RWPE2 (cell line): ENCODE measurements around the gene PALMD.

Source experiments
- ATAC-seq: fragments of 200-7000 bp; cut with Tn5 transposase; 3 replicates; pipeline ENCODE4 v1.9.1; 2021; ENCODE audit warnings: low read depth
- DNase-seq: peaks from one replicate; pipeline ENCODE4 v3.0.0-alpha.2; 2020; ENCODE audit warnings: low spot score
- H3K27ac ChIP-seq: fragments of 450-650 bp; 2 replicates; pipeline ENCODE4 v1.5.1; 2017; ENCODE audit warnings: mild to moderate bottlenecking; ENCODE audit not compliant: poor library complexity, severe bottlenecking
- H3K27me3 ChIP-seq: fragments of 250-450 bp; sonication (Bioruptor Pico); 2 replicates; pipeline ENCODE4 v1.5.1; 2021; ENCODE audit warnings: mild to moderate bottlenecking, moderate library complexity; ENCODE audit not compliant: insufficient read depth, poor library complexity, severe bottlenecking
- H3K36me3 ChIP-seq: fragments of 250-450 bp; sonication (Bioruptor Pico); 2 replicates; pipeline ENCODE4 v1.5.1; 2020; ENCODE audit warnings: low read depth, mild to moderate bottlenecking, moderate library complexity
- H3K4me1 ChIP-seq: fragments of 250-450 bp; sonication (Bioruptor Pico); 2 replicates; pipeline ENCODE4 v1.5.1; 2021; ENCODE audit warnings: mild to moderate bottlenecking, moderate library complexity; ENCODE audit not compliant: insufficient read depth, poor library complexity, severe bottlenecking
- H3K4me3 ChIP-seq: fragments of 250-450 bp; sonication (Bioruptor Pico); 2 replicates; pipeline ENCODE4 v1.5.1; 2021; ENCODE audit warnings: mild to moderate bottlenecking, moderate library complexity; ENCODE audit not compliant: severe bottlenecking
- H3K9me3 ChIP-seq: fragments of 250-450 bp; sonication (Bioruptor Pico); 2 replicates; pipeline ENCODE4 v1.5.1; 2021; ENCODE audit warnings: mild to moderate bottlenecking, moderate library complexity; ENCODE audit not compliant: severe bottlenecking
- TF ChIP-seq, protein P1 (sequence below): fragments of 450-650 bp; IDR thresholded peaks from one replicate; pipeline ENCODE4 v1.5.1; 2017; ENCODE audit warnings: mild to moderate bottlenecking, moderate library complexity; ENCODE audit not compliant: poor library complexity, severe bottlenecking

The PALMD gene

DNA sequence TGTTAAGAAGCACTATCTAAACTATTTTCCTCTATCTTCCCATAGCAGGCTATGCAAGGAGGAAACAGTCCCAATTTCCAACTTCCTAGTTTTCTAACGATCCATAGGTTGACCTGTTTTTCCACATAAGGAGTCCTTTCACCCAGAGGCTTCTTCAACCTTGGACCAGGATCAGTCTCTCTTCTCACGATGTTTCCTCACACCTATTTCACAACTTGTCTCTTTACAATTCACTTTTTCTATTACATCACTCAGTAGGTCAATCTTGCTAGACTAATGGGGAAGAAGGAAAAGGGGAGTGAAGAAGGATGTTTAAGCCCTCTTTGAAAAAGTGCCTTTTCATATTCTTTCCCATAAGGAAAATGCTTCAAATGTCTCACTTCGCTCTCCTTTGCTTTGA, 15.9 kb downstream of the PALMD start:
- Histone ChIP-seq H3K36me3 (no peaks in the 10 kb centered on the region), H3K27me3 (no peaks in the 10 kb centered on the region), H3K4me1 (peaks cover 39% of the 10 kb centered on the region), H3K4me3 (no peak overlapping the region), H3K27ac (peak overlapping the region; percentile 14), H3K9me3 (no peaks in the 10 kb centered on the region)
- no peak for ATAC-seq
- DNase-seq, result no peak
- TF ChIP-seq, protein P1, sequence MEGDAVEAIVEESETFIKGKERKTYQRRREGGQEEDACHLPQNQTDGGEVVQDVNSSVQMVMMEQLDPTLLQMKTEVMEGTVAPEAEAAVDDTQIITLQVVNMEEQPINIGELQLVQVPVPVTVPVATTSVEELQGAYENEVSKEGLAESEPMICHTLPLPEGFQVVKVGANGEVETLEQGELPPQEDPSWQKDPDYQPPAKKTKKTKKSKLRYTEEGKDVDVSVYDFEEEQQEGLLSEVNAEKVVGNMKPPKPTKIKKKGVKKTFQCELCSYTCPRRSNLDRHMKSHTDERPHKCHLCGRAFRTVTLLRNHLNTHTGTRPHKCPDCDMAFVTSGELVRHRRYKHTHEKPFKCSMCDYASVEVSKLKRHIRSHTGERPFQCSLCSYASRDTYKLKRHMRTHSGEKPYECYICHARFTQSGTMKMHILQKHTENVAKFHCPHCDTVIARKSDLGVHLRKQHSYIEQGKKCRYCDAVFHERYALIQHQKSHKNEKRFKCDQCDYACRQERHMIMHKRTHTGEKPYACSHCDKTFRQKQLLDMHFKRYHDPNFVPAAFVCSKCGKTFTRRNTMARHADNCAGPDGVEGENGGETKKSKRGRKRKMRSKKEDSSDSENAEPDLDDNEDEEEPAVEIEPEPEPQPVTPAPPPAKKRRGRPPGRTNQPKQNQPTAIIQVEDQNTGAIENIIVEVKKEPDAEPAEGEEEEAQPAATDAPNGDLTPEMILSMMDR, result no peak

DNA sequence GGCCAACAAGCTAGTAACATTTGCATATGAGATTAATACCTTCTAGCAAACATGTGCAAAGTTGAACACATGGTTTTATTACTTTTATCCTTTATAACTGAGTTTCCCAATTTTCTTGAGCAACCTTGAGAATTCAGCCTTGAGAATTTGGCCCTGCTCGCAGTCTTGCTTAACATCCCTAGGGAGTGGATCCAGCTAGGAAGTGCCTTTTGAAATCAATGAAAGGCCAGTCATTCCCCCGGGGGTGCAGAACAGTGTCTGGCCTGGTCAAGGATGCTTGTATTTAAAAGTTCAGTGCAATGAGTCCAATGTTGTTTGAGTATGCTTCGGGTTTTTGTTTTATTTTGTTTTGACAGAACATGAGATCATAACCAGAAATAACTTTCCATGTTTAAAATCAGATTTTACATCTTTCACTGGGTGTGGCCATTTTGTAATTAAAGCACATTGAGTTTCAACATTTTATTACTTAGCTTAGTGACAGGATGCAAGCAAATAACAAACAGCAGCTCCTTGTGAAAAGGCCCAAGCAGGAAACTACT, 16.7 kb downstream of the PALMD start:
- TF ChIP-seq, protein P1, result no peak
- Histone ChIP-seq H3K27ac (peak overlapping the region; percentile 14), H3K36me3 (no peaks in the 10 kb centered on the region), H3K9me3 (no peaks in the 10 kb centered on the region), H3K4me3 (no peak overlapping the region), H3K27me3 (no peaks in the 10 kb centered on the region), H3K4me1 (peaks cover 37% of the 10 kb centered on the region)
- DNase-seq (no peak), ATAC-seq (peak; percentile 71)

DNA sequence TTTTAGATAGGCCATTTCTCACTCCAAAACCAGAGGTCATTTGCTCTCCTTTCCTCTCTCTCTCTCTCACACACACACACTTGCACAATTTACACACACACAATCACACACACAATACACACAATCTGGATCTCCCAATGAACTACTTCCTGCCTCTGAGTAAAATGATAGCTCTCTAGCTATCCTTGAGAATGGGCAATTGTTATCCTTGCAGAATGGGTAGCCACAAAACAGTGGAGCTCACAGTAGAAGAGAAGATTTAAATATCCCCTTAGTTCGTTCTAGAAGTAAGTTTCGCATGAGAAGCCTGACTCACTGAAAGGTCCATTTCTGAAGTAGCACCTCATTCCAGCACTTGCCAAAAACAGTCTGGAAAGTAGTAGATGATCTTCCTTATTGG, 17.6 kb downstream of the PALMD start:
- TF ChIP-seq, protein P1, result no peak

DNA sequence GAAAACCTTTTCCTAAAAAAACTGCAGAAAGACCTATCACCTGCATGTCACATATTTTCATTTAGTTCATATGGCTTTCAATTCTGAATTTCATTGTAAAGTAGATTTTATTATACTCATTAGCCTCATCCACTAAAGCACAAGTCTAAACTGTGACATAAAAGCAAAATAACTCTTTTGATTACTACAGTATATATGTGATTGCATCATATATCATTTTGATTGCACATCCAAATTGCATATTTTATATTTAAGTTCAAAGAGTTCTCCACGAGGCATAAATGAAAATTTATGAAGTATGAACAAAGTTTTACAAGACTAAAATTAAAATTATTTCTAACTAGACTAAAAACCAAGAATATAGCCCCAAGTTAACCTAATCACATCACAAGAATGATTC, 19.3 kb downstream of the PALMD start:
- Histone ChIP-seq H3K27me3 (no peaks in the 10 kb centered on the region), H3K4me3 (no peak overlapping the region), H3K27ac (no peak overlapping the region), H3K9me3 (no peaks in the 10 kb centered on the region), H3K4me1 (peaks cover 22% of the 10 kb centered on the region), H3K36me3 (no peaks in the 10 kb centered on the region)
- ATAC-seq (no peak), DNase-seq (no peak)
- TF ChIP-seq, protein P1, result no peak

More for the DNA sequence above, 17.6 kb downstream of the PALMD start:
- DNase-seq (no peak), ATAC-seq (no peak)
- peaks cover 33% of the 10 kb centered on the region for H3K4me1 ChIP-seq
- no peak overlapping the region for H3K4me3 ChIP-seq
- H3K9me3 ChIP-seq, result no peaks in the 10 kb centered on the region
- H3K27me3 ChIP-seq, result no peaks in the 10 kb centered on the region
- no peaks in the 10 kb centered on the region for H3K36me3 ChIP-seq
- H3K27ac ChIP-seq, result no peak overlapping the region

DNA sequence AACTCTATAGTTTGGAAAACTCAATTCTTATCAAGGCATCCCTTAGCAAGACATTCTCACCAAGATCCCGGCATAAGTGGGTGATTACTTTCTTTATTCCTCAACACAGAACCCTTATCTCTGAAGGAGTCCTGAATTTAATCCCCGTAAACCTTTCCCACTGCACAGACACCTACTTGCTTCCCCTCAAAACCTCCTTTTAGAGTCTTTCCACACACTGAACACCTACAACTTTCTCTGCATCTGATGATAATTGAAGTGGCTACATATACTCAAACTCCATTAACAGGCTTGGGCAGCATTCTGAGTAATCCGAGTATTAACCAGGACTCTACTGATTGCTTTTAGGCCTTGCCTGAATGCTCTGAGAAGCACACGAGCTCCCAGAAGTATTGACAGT, 23.5 kb downstream of the PALMD start:
- ATAC-seq, result no peak
- DNase-seq, result no peak
- Histone ChIP-seq H3K27me3 (no peaks in the 10 kb centered on the region), H3K27ac (no peak overlapping the region), H3K36me3 (no peaks in the 10 kb centered on the region), H3K4me1 (no peaks in the 10 kb centered on the region), H3K4me3 (no peak overlapping the region), H3K9me3 (no peaks in the 10 kb centered on the region)
- TF ChIP-seq, protein P1, result no peak
